Tibial nerve (tissue), 4 donors: ENCODE results near the gene FNTB.

Experiments used
- EP300 ChIP-seq, 2 donors: sonication (generic); formaldehyde crosslinking; IDR thresholded peaks; one replicate each; pipeline ENCODE4 v1.6.1; 2017; ENCODE audit warnings: antibody characterized with exemption in 2 of 2, mild to moderate bottlenecking in 1 of 2
- POLR2A ChIP-seq, 2 donors: fragments of 450-650 bp; IDR thresholded peaks; one replicate each; pipeline ENCODE4 v1.6.1; 2017; ENCODE audit warnings: antibody characterized with exemption in 2 of 2, mild to moderate bottlenecking in 2 of 2, moderate library complexity in 2 of 2
- TF ChIP-seq, protein P1 (sequence below), 5 experiments: fragments of 200-600 bp in 3 of 5; fragments of 450-650 bp in 2 of 5; sonication (generic) in 3 of 5; IDR thresholded peaks; one replicate each; pipeline ENCODE4 v1.5.1; 2016 to 2019; ENCODE audit warnings: antibody characterized with exemption in 5 of 5, mild to moderate bottlenecking in 3 of 5, moderate library complexity in 2 of 5

DNA sequence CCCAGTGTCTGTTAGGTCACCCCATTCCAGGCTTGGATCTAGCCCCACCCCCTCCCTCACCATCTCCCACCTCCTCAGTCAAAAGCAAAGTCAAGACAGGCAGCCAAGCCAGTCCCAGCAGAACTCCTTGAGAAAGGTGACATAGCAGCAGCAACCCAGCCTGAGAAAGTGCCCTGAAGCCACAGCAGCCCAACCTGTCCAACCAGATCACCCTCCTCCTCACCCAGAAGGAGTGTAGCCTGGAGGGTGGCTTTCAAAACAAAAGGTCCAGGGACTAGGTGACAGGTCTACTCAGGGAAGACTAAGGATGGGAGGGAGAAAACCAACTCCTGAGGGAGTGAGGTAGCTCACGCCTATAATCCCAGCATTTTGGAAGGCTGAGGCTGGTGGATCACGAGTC, 19.7 kb upstream of the FNTB start:
- TF ChIP-seq POLR2A (IDR thresholded peaks at IDR 0.05) (no peak), EP300 (IDR thresholded peaks at IDR 0.05) (no peak)
- TF ChIP-seq, protein P1, sequence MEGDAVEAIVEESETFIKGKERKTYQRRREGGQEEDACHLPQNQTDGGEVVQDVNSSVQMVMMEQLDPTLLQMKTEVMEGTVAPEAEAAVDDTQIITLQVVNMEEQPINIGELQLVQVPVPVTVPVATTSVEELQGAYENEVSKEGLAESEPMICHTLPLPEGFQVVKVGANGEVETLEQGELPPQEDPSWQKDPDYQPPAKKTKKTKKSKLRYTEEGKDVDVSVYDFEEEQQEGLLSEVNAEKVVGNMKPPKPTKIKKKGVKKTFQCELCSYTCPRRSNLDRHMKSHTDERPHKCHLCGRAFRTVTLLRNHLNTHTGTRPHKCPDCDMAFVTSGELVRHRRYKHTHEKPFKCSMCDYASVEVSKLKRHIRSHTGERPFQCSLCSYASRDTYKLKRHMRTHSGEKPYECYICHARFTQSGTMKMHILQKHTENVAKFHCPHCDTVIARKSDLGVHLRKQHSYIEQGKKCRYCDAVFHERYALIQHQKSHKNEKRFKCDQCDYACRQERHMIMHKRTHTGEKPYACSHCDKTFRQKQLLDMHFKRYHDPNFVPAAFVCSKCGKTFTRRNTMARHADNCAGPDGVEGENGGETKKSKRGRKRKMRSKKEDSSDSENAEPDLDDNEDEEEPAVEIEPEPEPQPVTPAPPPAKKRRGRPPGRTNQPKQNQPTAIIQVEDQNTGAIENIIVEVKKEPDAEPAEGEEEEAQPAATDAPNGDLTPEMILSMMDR (IDR thresholded peaks at IDR 0.05) = no peak
